DMS 273 (cell line): ENCODE data around the gene TMCC2.
A peak's percentile ranks its signal among the peaks of the same experiment; 100 is the strongest.

ENCODE experiments used
- DNase-seq: peaks from one replicate; lab custom pipeline; 2025; ENCODE audit not compliant: unreplicated experiment; lab: John Stamatoyannopoulos, UW

TMCC2 gene

DNA sequence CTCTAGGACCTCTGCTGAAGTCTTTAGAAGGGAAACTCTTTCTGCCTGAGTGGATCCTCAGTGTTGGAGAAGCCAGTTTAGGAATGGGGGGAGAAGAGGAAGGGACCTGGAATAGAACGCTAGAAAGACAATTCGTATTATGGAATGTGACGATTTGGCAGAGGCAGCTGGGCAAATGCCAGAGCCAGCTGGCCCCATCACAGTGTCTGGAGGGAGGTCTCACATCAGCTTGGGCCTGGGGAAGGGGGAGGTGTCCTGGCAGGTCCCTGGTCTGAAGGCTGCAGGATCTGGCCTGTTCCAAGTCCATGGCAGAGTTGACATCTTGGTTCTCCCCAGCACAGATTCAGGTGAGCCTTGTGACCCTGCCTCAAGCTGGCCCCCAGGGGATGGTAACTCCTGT, 11.3 kb downstream of the TMCC2 start:
- peak; percentile 33 for DNase-seq

DNA sequence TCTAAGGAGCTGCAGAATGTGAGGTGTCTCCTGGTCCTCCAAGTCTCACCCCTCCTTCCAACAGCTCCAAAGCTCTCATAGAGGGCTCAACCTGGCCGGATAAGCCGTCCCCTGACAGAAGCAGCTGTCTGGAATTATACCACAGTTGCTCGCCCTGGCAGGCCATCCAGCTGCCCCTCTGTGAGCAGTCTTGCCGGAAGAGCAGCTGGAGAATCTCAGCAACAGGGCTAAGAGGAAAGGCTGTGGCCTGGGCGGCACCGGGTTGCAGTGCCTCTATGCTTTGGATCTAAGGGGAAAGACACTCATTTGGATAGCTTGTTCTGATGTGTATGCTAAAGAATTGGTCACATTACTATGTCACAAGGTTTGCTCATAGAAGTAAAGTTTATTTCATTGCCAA, 12.4 kb downstream of the TMCC2 start:
- peak; percentile 79 for DNase-seq

DNA sequence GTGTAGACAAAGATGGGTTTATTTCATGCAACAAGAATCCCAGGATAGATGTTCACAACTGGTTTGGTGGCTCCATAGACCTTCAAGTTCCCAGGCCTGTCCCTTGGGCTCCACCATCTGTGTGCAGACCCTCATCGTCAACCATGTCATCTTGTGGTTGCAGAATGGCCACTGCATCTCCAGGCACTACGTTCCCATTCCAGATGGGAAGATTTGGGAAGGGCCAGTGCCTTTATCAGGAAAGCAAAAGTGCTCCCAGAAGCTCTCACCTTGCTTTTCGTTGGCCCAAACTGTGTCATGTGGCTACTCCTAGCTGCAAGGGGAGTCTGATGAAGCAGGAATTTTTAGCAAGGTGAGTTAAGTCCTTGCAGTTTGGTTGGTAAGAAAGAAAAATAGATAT, 12.8 kb downstream of the TMCC2 start:
- DNase-seq: no peak

DNA sequence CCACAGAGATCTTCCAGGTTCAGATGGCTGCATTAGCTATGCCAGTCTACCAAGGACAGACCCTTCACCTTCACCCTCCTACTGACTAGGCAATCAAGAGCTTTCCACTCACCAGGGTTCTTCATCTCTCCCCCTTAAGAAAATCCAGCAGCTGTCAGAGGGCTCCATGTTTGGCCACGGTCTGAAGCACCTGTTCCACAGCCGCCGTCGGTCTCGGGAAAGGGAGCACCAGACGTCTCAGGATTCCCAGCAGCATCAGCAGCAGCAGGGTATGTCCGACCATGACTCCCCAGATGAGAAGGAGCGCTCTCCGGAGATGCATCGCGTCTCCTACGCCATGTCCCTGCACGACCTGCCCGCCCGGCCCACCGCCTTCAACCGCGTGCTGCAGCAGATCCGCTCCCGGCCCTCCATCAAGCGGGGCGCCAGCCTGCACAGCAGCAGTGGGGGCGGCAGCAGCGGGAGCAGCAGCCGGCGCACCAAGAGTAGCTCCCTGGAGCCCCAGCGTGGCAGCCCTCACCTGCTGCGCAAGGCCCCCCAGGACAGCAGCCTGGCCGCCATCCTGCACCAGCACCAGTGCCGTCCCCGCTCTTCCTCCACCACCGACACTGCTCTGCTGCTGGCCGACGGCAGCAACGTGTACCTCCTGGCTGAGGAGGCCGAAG, 13.8 kb downstream of the TMCC2 start:
- DNase-seq: no peak

DNA sequence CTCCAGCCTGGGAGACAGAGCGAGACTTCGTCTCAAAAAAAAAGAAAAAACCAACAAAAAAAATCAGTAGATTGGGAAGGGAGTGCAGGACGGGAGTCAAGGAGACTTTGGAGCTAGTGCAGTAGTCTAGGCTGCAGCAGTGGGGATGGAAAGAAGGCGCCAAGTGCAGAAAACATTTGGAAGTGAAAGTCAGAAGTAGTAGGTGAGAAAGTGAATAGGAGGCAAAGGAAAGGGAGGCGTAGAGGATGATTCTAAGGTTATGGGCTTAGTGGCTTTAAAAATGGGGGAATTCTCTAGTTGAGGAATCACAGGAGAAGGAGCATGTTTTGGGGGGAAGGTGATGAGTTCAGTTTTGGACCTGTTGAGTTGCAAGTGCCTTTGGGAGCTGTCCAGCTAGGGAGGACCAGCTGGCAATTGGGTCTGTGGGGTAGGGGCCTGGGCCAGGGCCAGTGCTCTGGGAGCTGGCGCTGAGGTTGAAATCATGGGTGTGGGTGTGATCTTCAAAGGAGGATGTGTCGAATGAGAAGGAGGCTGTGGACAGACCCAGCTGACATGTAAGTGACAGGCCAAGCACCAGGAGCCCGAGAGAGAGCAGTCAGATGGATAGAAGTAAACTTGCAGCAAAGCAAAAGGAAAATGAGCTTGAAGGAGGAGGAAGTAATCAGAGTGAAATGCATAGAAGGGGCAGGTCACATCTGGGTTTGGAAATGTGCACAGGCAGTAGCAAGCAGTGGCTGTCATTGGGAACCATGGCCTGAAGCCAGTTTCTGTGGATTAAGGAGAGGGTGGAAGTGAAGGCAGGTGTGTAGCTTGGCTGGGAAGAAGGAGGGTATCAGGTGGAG, 15.8 kb downstream of the TMCC2 start:
- DNase-seq: no peak

DNA sequence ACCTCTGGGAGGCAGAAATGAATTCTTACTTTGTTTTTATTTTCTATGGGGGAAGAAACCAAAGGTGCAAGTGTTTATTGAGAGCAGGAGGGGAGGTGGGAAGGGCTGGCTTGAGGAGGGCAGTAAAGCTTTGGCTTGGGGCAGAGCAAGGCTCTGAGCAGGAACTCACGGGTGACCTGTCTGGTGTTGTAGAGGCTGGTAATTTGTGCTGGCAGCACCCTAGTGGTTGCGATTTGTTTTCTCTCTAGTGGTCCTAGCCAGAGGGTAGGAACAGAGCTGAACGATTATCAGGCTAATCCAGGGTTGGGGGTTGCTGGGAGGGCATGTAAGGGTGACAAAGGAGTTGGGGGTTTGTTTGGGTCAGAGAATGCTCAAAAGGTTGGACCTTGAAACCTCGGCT, 16.6 kb downstream of the TMCC2 start:
- DNase-seq: no peak

DNA sequence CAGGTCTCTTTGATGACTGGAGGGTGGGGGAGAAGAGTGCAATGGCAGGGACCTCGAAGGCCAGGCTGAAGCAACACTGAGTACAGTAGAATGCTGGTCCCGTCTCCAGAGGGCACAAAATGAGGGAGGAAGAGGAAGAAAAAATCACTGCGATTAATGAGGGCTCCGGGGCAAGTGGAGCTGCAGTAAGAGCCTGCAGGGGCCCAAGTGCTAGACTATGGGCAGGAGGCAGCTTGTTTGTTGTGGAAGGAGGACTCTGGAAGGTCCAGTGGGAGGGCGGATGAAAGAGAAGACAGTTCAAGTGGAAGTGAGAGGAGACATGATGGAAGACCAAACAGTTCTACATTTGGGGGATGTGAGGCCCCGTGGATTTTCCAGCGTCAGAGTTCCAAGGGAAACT, 17.4 kb downstream of the TMCC2 start:
- no peak for DNase-seq

DNA sequence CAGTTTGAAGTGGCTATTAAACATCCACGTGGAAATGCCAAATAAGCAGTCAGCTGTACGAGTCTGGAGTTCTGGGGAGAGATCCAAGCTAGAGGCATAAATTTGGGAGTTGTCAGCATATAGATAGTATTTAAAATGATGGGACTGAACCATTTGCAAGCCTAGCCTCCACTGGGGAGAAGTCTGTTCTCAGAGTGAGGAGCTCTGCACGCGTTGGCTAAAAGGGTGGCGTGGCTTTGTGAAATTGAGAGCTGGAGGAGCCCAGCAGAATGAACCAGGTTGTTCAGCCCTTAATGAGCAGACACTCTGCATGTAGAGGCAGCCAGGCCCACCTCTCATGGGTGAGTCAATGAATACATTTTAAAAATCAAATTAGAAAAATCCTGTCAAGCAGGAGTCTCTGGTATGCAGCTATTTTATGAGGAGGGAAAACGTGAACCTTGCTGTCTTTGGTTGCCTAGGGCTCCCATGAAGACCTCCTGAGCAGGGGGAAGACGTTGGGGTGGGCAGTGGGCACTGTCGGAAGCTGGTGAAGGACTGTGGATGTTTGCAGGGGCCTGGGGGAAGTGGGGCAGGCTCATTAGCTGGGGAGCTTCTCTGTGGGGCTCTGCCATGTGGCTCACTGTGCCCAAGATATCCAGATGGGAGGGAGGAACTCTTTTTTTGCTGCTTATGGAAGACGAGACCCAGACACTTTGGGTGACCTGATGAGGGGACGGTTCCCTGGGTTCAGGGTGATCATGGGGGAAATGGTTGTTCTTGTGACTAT, 18.8 kb downstream of the TMCC2 start:
- DNase-seq: peak; percentile 39

DNA sequence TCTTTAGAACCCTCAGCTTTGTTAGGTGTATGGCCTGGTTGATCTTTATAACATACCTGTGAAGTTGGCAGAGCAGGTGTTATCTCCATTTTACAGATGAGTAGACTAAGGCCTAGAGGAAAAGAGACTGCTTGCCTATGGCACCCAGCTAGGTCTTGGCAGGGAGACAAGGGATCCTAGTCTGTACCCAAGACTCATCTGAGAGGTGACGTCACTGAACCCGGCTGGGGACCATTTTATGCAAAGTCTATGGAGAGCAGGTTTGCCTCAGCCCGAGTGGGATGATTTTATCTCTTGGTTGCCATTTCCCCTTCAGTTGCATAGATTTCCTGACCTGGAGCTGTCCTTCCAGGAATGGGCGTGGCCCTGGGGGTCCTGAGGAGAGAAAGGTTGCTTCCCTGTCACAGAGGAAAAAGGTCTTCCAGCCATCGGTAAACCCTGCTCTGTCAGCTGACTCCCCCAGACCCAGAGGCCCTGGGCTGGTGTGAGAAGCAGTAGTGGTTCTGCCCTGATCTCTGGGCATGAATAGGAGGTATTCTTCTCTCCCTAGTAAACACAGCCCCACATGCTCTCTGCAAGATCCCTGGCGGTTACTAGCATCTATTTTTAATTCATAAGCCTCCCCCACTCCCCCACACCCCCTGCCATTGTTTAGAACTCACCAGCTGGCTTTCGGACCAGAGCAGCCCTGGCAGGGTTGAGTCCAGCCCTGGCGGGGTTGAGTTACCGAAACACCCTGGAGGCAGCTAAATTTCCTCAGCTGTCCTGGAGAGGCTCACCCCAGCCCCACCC, 19.6 kb downstream of the TMCC2 start:
- peak; percentile 87 for DNase-seq

DNA sequence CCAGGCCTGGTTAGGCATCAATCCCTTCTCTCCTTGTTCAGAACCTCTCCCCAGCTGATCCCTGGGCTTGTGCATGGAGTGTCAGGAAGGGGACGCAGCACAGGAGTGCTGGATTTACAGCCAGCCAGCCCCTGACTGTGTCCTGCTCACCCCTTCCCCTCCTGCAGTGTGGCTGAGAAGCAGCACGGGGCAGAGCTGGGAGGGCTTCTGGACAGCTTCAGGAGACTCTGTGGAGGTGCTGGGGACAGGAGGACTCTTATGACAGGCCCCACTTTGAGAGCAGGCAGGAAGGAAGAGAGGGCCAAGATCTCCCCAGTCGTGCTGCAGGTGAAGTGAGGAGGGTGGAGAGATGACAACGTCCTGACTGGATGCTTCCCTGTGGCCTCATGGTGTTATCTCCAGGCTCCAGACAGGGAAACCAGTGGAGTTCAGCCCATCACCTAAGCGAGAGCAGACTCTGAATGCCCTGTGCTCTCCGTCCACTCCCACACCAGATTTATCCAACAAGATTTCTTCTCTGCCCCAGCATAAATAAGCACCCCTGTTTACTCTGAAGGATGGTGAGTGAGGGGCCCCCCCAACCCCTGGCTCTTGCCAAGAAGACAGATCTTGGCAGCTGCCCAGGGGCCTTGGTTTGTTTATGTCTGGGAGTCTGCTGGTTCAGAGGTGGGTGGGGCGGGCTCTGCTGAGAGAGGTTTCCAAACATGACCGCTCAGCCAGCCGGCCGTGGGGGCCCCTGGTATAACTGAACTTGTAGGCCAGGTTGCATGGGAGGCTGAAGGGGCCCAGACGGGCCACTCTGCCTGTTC, 21.3 kb downstream of the TMCC2 start:
- peak; percentile 84 for DNase-seq

DNA sequence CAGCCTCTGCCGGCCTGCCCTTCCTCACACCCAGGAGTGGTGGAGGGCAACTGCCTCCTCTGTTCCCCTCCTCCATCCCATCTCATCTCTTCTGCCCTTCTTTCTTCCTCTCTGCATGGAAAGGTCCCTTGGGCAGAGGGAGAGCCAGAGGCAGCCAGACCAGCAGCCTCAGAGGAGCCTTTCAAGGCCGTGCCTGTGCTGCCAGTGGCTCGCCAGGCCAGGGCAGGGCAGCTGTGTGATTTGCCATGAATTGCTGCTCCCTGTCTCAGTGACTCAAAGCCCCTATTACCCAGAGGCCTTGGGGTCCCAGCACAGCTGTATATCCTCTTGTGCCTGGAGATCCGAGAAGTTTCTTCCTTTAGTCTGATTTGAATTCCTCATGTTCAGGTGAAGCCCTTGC, 21.9 kb downstream of the TMCC2 start:
- peak; percentile 44 for DNase-seq

DNA sequence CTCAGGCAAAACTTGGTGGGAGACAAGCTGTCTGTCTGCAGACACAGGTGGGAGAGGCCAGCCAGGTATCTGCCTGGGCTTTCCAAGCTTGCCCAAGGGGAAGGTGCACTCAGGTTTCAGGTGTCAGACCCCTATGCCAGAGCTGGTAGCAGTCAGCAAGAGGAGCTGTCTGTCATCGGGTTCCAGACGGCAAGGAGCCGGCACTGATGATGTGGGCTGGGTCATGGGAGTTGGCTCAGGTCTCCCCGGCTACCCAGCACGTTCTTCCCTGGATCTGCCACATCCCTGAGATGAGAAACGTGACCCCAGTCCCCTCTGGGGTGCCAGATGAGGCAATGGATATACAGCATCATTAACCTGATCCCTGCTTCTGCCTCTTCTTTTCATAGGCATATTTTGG, 23.0 kb downstream of the TMCC2 start:
- DNase-seq: peak; percentile 38

DNA sequence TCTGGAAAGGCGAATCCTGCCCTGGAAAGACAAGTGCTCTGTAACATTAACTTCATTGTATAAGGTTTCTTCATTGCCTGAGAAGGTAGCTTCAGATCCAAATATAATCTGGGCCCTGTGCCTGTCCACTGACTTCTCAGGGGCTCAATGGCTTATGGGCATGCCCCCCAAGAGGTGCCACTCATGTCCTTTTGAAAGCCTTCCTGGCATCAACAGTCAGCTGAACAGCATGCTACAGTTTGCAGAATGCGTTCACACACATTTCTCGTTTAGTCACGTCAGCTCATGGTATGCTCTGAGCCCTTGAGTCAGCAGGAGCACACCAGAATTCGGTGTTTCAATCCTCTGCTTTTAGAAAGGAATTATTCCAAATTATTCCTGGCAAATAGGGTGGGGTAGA, 23.8 kb downstream of the TMCC2 start:
- DNase-seq: no peak

DNA sequence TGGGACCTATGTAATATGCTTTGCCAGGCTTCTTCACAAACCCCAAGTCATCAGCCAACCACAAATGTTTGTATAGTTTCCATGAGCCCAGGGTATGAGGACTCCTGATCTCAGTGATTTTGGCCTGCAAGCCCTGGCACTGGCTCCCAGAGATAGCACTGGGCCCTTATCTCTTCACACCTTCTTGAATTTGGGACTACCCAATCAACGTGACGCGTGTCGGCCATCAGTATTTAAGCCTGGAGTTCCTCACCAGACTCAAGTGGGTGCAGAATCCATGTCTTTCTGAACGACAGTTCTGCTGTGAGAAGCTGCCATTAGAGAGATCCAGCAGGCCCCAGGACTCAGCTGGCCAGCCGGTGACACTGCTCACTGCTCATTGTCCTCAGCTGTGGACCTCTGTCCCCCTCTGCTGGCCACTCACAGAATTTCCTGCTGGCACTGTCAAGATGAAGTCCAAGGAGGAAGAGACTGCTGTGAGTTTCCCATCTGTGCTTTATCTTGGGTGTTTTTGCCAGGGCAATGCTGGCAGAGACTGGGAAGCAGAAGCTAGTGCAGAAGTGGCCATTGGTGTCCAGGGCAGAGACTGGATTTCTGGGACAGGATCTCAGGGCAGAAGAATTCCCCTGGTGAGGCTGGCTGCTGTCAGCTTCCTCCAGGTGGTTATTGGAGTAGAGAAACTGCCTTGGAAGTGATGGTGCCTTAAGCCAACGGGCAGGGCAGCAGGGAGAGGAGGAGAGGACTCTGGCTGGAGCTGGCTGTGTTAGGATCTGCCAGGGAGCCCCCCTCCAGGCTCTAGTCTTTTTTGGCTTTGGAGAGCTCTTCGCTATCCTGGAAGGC, 28.4 kb downstream of the TMCC2 start:
- peak; percentile 93 for DNase-seq

DNA sequence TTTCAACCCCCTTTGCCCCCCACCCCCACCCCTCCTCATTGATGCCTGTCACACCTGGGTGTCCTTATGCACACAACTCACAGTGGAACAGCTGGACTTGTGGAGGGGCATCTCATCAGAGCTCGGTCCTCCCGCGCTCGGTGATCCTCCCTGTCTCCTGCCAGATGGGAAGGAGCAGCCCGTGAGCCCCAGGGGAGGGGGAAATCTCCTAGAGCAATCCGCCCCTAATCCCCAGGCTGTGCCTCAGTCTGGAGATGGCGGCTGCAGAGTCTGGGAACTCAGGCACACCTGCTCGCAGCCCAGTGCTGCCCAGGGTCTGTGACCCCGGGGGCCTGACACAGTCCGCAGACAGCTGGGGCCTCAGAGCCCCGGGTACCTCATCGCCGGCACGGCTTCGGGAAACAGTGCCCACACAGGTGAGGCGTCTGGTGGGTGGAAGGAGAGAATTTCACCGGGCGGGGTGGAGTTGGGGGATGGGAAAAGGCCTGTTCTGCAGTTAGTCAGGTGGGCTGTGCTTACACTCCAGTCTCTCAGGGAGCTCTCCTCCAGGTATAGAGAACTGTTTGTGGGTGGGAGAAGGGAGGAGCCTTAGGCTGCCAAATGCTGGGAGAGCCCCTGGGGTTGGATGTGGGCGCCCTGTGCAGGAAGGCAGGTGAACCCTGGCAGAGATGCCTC, 29.3 kb downstream of the TMCC2 start:
- peak; percentile 79 for DNase-seq

DNA sequence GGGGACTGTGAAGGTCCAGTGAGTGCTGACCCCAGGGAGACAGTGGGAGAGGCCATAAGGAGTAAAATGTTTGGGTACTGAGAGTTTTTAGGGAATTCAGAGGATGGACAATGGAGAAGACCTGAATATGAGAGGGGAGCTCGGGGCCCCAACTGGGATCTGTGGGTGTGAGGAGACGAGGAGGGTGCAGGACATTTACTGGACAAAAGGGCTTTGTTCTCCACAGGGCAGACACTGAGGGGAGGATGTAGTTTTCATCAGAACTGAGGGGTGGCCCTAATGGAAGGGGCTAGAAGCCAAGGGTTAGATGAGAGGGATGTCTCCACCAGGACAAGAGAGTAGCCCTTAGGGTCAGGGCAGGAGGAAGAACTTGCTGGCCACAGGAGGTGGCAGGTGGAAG, 30.0 kb downstream of the TMCC2 start:
- DNase-seq: no peak

DNA sequence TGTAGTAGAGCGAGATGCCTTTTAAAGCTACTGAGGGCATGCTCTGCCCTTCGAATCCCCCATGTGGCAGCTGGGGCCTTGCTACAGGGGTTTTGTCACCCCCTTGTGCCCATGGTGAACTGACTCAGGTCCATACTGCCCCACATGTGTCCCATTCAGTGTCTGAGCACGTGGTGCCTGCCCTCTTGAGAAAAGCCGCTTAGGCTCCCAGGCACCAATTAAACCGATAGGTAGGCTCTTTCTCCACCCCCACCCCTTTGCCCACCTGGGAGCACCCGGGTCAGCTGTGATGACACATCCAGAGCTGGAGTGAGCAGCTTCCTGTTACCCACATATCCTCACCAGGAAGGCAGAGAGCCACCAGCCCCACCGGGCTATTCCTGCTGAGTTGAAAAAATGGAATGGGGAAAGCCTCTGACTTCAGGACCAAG, 30.5 kb downstream of the TMCC2 start:
- no peak for DNase-seq

DNA sequence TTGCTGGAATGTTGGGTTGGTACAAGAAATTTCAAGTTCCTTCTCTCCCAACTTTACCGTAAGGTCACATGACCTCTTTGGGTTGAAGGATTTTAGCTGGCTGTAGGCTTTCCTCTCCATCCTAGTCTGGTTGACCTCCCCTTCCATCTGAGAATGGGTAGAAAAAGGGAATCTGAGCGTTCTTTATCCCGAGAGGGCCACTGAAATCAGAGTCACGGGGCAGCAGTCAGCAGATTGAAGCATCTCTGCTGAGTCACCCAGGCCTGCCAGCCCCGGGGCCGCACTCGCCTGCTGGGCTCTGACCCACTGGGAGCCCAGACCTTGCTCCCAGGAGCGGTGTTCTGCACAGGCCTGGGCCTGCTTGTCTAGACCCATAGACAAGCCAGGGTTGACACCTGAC, 31.0 kb downstream of the TMCC2 start:
- DNase-seq: peak; percentile 56

DNA sequence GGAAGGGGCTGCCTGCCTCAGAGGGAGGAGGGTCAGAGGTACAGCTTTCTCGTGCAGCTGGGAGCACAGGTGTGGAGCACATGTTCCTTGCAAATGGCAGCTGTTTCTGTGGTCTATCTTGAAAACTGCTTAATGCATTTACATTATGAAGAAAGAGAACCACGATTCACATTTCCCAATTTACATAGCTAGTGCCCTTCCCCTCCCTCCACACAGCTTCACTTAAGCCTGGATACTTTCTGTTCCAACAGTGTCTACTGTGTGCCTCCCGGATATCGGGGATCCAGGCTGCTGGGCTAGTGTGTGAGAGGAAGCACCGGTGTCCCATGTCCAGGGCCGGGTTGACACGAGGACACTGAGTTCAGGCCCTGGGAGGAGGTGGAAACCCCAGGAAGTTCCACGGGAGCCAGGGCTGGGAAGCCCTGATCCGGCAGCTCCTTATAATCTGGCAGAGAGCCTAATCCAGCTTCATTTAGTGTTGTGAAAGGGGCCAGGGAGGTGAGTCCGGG, 31.6 kb downstream of the TMCC2 start:
- DNase-seq: peak; percentile 65
